Measurements from ENCODE around the gene PTPN1.
A peak's percentile ranks its signal among the peaks of the same experiment; 100 is the strongest.

The PTPN1 gene

DNA sequence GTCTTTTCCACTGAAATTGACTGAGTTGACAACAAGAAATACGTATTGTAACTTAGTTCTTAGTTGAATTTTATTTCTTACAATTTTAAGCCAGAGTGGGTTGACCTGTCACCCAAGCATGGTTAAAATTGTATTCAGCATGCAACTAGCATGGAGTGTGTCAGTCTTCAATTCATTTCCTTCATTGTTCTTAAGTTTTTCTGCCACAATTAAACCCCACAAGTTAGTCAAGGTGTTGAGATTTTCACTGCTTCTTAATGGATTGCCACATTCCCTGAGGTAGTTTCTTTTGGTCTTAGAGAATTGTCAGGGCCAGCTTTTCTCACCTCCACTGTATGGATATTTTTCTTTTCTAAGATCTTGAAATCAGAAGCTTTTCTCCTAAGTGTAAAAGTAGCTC is 2.1 kb downstream of the PTPN1 start:
- DNase-seq (ENCODE audit: low read depth) = no peak
- TF ChIP-seq, protein P1, sequence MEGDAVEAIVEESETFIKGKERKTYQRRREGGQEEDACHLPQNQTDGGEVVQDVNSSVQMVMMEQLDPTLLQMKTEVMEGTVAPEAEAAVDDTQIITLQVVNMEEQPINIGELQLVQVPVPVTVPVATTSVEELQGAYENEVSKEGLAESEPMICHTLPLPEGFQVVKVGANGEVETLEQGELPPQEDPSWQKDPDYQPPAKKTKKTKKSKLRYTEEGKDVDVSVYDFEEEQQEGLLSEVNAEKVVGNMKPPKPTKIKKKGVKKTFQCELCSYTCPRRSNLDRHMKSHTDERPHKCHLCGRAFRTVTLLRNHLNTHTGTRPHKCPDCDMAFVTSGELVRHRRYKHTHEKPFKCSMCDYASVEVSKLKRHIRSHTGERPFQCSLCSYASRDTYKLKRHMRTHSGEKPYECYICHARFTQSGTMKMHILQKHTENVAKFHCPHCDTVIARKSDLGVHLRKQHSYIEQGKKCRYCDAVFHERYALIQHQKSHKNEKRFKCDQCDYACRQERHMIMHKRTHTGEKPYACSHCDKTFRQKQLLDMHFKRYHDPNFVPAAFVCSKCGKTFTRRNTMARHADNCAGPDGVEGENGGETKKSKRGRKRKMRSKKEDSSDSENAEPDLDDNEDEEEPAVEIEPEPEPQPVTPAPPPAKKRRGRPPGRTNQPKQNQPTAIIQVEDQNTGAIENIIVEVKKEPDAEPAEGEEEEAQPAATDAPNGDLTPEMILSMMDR (IDR thresholded peaks at IDR 0.05; ENCODE audit: low read depth, low read length, missing control alignments) = no peak
- in situ Hi-C loops (cut with HindIII; ENCODE audit: low sequenced_read_pairs) = loop anchor here (5.0 kb wide), 1 partner anchor 50 kb away; no protein-coding TSS in a partner anchor
- H3K4me3 ChIP-seq (ENCODE audit: low read depth, low read length) = peak overlapping the region; percentile 95

DNA sequence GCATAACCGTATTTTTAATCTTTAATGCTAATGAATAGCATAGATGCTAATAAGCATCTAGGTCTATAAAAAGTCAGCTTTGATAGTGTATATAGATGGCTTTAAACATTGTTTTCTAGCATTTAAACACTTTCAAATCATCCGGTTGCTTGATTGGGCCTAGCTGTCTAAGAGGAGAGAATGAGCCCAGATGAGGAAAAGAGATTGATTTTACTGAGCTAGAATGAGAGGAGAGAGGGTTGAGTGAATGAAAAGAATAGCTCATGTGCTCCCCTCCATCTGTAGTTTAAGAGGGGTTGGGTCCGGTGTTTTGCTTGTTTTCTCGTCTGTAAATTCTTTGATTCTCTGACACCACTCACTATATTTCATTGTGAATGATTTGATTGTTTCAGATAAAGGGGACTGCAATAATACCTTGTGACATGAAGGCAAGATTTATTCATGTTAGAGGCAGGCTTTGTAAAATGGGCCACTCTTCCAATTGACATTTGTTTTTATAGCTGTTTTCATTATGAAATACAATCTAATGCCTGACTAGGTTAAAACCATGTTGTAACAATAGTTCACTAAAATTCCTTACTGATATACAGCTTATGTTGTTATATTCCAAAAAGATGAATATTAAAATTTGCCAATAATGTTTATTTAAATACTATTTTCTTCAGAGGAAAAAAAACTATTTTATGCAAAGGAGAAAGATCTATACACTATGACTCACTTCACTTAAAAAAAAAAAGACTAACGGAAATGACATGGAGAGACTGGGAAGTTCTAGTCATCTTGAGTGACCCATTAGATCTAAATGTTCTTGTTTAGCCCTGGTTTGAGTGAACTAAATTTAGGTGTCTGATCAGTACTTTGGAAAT is 3.2 kb downstream of the PTPN1 start:
- in situ Hi-C loops (cut with HindIII; ENCODE audit: low sequenced_read_pairs) = loop anchor here (5.0 kb wide), 1 partner anchor 49 kb away; no protein-coding TSS in a partner anchor
- DNase-seq (ENCODE audit: low read depth) = no peak
- peak overlapping the region; percentile 95 for H3K4me3 ChIP-seq (ENCODE audit: low read depth, low read length)
- TF ChIP-seq, protein P1 (IDR thresholded peaks at IDR 0.05; ENCODE audit: low read depth, low read length, missing control alignments) = no peak

DNA sequence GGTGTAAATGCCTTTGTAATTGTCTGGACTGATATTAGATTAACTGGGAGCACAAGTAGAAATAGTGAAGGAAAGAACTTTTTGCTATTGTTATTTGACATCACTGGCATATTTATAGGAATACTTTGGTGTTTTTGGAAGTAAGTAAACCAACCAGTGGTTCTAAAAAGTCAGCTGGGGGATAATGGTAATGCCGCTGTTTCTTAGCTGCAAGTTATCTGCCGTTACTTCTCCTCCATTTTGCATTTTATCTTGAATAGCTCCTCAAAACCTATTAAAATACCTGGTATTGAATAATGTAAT is 3.8 kb downstream of the PTPN1 start:
- TF ChIP-seq, protein P1 (IDR thresholded peaks at IDR 0.05; ENCODE audit: low read depth, low read length, missing control alignments) = no peak
- DNase-seq (ENCODE audit: low read depth) = no peak
- H3K4me3 ChIP-seq (ENCODE audit: low read depth, low read length) = peak overlapping the region; percentile 11
- in situ Hi-C loops (cut with HindIII; ENCODE audit: low sequenced_read_pairs) = loop anchor here (5.0 kb wide), 1 partner anchor 48 kb away; no protein-coding TSS in a partner anchor

DNA sequence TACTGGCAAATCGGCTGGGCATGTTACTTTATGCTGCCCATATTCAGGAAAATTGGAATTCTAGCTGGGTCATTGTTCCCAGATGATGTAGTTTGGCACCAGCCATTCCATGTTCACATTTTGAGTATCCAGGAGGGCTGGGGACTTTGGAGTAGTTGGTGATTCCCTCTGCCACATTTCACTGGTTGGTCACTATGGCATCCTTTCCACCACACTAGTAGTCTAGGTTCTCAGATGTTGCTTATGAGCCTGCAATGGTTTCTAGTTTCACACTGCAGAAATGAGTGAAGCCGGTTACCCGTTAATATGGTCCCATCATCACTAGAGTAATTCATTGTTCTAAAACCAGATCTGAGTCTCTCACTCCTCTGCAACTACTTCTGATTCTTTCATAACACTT is 4.6 kb downstream of the PTPN1 start:
- DNase-seq (ENCODE audit: low read depth) = no peak
- TF ChIP-seq, protein P1 (IDR thresholded peaks at IDR 0.05; ENCODE audit: low read depth, low read length, missing control alignments) = no peak
- H3K4me3 ChIP-seq (ENCODE audit: low read depth, low read length) = no peak overlapping the region
- in situ Hi-C loops (cut with HindIII; ENCODE audit: low sequenced_read_pairs) = loop anchor here (5.0 kb wide), 2 partner anchors 48 to 67 kb away; no protein-coding TSS in a partner anchor

DNA sequence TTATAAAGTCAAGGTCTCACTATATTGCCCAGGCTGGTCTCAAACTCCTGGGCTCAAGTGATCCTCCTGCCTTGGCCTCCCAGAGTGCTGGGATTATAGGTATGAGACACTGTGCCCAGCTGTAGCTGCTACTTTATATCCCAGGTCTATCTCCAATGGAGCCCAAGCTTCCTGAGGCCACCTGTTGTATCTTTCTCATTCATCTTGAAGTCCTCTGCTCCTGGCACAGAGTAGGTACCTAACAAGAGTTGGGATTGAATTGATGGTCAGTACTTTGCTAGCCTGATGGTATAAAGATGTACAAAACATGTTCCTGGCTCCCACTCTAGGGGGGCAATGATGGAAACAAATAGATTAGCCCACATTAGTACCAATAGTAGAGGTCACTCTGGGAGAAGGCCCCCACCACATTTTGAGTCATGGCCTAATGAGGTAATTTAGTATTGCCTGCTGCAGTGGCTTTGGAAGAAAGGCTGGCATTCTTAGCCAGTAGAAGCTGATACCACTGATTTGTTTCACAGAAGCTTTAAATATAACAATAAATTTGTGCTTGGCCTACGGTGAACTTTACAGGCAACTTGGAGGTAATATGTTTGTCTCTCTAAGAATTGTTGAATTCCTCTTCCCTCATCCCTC is 5.4 kb downstream of the PTPN1 start:
- TF ChIP-seq, protein P1 (IDR thresholded peaks at IDR 0.05; ENCODE audit: low read depth, low read length, missing control alignments) = no peak
- no peak for DNase-seq (ENCODE audit: low read depth)
- in situ Hi-C loops (cut with HindIII; ENCODE audit: low sequenced_read_pairs) = loop anchor here (5.0 kb wide), 1 partner anchor 68 kb away; no protein-coding TSS in a partner anchor
- no peak overlapping the region for H3K4me3 ChIP-seq (ENCODE audit: low read depth, low read length)

DNA sequence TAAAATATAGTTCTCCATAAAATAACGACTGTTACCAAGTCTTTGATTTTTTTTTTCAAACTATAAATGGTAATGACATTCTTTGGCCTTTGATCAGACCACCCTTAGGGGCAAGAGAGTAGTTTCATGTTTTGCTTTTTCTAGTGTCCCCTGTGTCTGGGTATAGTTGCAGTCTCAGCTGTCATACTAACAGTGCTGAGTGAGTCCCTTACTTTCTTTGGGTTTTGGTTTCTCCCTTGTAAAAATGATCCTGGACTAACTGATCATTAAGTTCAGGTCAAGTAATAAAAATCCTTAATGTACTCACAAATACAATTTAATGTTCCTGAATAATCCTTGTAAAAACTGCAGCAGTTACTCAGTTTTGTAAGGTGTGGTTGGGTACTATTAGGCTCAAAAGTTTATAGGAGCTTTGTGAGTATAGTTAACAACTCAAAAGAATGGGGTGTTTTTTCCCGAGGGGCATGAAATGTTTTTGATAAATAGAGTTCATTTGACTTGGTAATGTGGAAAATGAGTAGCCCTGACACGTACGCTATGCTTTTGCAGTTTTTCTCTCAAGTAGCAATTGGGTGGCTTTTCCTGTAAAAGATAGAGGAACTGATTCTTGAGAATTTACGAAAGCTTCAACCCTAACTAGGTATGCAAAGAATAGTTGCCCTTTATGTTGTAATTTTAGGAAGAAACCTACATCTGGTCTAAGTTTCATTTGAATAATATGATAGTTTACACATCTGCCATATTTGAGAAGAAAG is 6.2 kb downstream of the PTPN1 start:
- no peak for DNase-seq (ENCODE audit: low read depth)
- TF ChIP-seq, protein P1 (IDR thresholded peaks at IDR 0.05; ENCODE audit: low read depth, low read length, missing control alignments) = no peak
- in situ Hi-C loops (cut with HindIII; ENCODE audit: low sequenced_read_pairs) = loop anchor here (5.0 kb wide), 1 partner anchor 69 kb away; no protein-coding TSS in a partner anchor
- H3K4me3 ChIP-seq (ENCODE audit: low read depth, low read length) = no peak overlapping the region

All from astrocyte of the cerebellum (primary cell).